Left renal pelvis (tissue), 4 donors: Measurements from ENCODE around the gene SLC16A12. TPM values are rescaled to one million over a fixed set of nuclear protein-coding genes. Genes with fewer than 3 reads are reported as not detected.

Experiments used
- DNase-seq, 4 donors: peaks; one replicate each; pipeline ENCODE4 v3.0.0-alpha.2; 2013; ENCODE audit warnings: low read depth in 4 of 4, low spot score in 3 of 4
- polyA plus RNA-seq, 4 donors: library from polyadenylated mRNA; unstranded; fragments of 120-200 nt; gene quantifications; one replicate each; pipeline ENCODE4 v1.2.1, GENCODE V29; 2013; ENCODE audit not compliant: insufficient read length in 4 of 4

SLC16A12 gene, protein sequence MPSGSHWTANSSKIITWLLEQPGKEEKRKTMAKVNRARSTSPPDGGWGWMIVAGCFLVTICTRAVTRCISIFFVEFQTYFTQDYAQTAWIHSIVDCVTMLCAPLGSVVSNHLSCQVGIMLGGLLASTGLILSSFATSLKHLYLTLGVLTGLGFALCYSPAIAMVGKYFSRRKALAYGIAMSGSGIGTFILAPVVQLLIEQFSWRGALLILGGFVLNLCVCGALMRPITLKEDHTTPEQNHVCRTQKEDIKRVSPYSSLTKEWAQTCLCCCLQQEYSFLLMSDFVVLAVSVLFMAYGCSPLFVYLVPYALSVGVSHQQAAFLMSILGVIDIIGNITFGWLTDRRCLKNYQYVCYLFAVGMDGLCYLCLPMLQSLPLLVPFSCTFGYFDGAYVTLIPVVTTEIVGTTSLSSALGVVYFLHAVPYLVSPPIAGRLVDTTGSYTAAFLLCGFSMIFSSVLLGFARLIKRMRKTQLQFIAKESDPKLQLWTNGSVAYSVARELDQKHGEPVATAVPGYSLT
- polyA plus RNA-seq = 10 to 100 TPM in 3 of 4 donors, 1 to 10 TPM in 1; 1.8 to 33.1 (median 31.9) TPM

DNA sequence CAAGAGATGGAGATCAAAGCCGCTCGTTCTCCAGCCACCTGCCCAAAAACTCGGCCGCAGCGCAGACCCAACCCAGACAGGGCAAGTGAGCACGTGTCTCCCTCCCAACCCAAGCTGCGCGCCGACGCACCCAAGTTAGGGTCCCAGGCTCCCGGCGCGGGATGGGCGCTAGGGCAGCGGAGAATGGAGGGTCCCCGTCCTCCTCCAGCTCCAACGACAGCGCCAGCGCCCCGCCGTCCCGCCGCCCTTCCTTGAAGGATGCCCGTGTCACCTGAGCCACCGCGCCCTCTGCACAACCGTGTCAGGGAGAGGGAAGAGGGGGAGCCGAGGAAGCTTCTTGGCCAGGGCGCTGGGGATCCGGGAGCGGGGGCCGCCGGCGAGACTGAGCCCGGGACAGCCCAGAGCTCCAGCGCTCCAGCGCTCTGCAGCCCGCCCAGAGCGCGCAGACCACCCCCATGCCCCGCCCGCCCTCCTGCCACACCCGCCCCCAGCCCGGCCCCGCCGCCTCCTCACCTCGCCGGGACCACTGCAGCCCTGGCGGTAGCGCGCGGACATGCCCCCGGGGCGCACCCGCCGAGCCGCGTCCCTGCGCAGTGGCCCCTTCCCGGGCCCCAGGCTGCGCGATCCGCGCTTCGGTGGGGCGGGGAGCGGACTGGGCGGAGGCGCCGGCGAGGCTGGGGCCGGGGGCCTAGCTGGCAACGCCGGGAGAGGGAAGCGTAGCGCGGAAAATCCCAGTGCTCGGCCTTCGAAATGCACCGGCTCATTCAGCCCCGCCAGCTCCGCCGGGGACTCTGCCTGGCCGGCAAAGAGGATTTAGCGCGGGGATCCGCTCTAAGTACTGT lies at the start of gene SLC16A12:
Gene SLC16A12, minus strand, starts transcription at position 424 of the 842 bp plus-strand sequence. CDS start 73,016 bp downstream, outside the sequence.
- DNase-seq = no peak

DNA sequence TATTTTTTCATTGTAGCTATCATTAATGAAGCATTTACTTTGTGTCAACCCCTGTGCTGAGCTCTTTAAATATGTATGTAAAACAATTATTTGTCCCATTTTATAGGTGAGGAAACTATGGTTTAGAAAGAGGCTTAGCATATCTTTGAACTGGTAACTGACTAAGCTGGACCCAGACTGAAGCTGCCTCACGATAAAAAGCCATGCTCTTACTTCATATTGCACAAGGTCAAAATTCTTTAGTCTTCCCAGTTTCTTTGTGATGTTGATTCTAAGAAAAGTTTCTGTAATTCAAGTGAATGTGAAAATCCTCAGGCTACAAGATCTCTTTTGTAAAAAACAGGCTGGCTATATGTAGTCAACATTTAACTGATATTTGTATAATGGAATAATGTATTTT lies 46.6 kb upstream of the SLC16A12 start:
- DNase-seq = no peak

DNA sequence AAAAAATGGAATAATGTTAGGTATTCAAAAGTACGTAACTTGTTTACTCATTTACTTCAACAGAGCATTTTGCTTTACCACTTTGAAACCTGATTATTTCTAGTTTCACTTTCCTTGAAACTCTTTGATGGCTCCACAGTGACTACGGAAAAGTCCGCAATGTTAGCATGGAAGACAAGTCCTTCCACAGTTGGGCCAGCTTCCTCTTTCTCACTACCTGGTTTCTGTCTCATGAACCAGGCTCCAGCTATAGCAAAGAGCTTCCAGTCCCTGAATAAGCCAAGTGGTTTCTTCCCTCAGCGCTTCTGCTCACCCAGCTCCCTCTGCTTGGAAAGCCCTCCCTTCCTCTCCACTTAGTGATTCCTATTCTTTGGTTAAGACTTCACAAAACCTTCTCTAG lies 44.8 kb upstream of the SLC16A12 start:
- no peak for DNase-seq

DNA sequence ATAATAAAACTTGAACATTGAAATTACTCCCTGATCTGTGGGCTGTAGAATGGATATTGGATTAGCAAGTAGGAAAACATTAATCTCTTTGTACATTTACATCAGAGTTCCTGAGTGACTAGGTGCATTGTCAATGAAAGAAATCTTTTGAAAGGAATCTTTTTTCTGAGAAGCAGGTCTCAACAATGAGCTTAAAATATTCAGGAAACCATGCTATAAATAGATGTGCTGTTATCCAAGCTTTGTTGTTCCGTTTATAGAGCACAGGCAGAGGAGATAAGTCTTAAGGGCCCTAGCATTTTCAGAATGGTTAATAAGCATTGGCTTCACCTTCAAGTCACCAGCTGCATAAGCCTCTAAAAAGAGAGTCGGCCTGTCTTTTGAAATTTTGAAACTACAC lies 41.3 kb upstream of the SLC16A12 start:
- DNase-seq = no peak

DNA sequence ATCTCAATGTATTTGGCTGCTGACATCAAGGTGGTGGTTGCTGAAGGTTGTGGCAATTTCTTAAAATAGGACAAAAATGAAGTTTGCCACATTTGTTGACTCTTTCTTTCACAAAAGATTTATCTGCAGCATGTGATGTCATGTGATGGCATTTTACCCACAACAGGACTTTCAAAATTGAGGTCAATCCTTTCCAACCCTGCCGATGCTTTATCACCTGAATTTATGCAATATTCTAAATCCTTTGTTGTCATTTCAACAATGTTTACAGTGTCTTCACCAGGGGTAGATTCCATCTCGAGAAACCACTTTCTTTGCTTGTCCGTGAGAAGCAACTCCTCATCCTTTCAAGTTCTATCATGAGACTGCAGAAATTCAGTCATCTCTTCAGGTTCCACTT lies 40.6 kb upstream of the SLC16A12 start:
- DNase-seq = no peak

DNA sequence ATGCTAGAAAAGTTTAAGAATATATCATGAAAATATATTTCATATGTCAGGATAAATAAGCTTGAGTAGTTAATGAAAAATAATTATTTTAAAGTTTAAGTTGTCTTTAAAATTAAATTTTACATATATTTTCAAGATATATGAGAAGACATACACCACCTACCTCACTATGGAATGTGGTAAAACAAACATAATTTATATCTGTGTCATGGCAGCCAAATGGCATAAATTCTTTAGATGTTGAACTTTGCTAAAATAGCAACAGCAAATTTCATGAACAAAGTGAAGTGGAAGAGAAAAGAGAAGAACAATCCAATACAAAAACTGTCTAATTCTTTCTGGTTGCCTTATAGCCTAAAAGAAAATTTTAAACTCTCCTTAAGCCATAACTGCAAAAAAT lies 39.6 kb upstream of the SLC16A12 start:
- no peak for DNase-seq

DNA sequence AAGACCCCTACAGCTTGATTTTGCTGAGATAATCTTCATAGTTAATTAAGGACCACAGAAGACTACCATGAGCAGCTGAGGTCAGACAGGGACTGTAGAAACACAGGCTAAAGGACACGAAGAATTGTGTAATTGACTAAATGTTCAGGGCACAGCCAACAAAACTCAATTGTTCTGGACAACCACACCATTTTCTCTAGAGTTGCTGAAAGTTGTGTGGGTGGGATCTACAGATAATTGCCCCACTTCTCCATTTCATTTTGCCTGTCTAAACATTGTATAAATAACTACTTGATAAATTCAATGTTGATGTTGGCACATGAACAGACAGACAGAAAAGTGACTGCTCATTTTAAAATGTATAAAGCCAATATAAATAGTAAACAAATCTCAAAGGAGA lies 39.0 kb upstream of the SLC16A12 start:
- DNase-seq = no peak

DNA sequence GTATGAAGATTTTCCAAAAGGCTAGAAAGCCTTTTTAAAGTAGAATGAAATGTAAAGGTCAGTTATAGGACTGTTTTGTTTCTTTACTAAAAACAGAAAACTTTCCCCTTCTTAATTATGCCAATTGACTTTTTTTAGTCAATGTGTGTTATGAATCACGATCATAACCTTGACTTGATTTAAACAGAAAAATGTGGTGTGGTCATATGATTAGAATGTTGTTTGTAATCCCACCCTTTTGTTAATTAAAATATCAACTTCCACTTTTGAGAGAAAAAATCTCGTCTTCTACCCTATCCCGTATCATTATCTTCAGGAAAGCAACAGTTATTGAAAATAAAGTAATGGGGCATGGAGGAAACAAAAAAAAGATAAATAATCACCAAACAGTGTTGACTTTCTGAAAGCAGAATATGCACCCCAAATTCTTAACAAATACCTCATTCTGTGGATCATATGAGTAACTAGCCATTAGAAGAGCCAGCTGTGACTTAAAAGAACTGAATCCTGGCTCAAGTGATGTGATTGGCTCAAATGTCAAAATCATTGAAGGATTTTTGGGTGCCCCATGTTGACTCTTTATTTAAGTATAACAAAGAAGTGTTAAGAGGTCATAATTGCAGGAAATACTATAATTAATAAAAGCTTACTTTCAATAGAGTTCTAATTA lies 32.3 kb upstream of the SLC16A12 start:
- DNase-seq = no peak

DNA sequence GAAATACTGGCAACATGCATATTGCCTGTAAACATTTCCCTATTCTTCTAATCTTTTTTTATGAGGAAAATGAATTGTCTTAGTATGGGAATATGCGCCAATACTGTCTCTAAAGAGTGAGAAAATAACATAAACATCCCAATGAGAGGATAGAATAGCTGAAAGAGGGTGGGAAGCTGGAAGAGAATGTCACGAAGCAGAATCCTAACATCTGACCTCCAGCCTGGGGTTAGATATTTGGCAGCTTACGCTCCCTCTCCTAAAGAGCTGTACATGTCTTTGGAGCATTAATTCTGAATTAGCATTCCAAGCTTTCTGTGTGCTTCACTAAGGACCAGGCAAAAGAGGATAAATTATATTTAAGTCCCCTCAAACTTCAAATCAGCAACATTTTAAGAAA lies 31.6 kb upstream of the SLC16A12 start:
- no peak for DNase-seq

DNA sequence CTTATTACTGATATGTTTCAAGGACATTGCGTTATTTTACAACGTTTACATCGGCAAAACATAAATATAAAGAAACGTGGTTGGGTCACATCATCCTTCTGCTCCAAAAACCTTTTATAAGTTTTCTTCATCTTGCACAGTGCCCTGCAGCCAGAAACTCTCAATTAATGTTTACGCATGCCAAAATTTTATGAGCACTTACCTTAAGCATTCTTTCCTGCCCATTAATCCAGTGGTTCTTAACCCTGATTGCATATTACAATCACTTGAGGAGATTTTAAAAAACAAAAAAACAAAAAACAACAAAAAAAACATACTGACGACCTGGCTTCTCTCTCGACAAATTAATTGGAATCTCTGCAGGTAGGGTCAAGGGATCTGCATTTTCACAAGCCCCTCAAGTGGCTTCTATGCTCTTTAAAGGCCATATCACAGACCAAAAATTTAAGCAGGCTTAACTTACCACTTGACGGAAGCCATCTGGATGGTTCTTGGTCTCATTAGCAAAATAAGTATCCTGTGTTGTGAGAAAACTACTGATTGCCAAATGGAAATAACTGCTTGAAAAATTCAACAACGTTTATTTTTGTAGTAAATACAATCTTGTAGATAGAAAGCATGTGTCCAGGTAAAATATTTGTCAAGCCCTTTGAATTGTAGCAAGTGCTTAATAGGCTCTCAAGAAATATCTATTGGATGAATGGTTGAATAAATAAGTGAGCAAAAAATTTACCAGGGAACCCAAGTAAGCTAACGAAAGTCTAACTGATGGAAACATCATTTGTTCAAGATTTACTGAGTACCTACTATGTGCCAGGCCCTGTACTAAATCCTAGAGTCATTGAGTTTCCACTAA lies 30.9 kb upstream of the SLC16A12 start:
- no peak for DNase-seq

DNA sequence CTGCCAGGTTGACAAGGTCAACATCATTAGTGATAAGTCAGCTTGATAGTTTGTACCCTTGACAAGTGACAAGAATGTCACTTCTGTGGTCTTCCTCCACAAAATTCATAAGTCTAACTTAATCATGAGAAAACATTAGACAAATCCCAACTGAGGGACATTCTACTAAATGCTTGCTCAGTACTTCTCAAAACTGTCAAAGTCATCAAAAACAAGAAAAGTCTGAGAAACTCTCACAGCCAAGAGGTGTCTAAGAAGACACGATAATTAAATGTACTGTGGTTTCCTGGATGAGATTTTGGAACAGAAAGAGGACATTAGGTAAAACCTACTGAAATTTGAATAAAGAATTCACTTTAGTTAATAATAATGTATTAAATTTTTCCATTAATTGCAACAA lies 29.8 kb upstream of the SLC16A12 start:
- no peak for DNase-seq

DNA sequence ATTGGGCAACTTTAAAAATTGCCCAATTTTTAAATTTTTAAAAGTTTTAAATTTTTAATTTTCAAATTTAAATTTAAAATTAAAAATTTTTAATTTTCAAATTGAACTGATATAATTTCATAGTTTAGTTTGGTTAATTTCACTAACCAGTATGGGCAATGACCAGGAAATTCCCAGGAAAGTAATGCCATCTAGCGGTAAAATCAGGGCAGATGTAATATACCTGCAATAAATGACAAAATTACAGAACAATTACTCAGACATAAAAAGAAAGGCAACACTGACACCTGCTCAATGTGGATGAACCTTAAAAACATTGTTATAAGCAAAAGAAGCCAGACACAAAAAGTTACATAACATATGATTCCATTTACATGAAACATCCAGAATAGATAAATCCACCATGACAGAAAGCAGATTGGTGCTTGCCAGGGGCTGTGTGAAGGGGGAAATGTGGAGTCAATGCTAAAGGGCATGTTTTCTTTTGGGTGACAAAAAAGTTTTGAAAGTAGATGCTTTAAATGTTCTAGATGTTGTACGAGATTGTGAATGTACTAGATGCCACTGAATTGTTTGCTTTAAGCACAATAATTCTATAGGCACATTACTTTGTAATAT lies 28.6 kb upstream of the SLC16A12 start:
- DNase-seq = peak in 2 of 4 donors; percentile 22

DNA sequence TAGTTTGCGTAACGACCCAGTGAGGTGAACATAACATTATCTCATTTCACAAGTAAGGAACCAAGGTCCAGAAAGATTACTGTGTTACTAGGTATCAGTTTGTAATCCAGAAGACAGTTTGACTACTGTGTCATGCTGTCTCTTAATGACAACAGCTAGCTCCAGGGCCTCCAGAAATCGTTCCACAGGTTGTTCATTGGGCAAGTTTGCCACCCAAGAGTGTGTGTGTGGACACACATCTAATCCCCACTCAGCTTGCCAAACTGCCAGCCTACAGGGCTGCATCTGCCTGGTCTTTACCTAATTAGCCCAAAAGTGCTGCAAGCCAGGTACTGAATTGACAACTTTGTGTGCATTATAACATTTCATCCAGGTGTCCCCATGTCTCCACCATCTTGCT lies 27.9 kb upstream of the SLC16A12 start:
- no peak for DNase-seq

DNA sequence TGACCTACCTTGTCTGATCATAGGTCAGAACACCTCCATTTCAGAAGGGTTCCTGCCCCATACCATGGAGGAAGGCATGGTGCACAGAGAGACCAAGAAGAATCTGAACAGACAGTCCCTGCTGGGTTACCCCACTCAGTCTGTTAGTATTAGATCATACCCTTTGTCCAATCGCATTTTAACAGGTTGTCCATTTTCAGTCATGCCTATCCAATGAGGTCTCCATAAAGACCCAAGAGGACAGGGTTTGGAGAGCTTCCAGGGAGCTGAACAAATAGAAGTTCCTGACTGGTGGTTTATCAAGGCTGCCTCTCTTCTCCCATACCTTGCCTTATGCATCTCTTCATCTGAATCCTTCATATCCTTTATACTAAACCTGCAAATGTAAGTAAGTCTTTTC lies 21.2 kb upstream of the SLC16A12 start:
- DNase-seq = no peak

DNA sequence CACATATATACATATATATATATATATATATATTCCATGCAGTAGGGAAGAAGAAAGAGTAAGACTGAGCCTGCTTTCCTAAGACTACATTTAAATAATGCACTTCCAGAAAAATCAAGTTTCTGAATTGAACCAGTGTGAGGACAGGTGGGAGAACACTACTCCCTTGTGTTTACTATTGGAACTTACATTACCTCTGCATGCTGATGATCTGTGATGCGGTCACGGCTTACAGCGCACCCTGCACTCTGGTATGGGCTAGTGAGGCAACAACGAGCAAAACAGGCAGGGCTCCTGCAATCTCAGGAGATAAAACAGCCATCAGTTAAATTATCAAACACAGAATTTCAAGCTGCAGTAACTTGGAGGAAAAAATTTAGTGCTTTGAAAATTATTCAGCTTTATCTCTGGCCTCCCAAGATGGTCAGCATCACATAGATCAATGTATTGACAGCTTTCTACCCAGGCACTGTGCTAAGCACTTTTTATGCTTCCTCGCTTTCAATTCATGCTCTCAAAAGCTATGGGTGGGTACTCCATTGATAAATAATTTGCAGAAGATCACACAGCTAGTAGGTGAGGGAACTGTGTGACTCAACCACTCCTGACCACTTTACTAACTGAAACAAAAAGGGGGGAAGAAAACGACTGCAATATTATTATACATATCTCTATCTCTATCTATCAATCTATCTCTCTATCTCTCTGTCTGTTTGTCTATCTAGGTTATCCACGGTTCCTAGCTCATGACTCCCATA lies 20.5 kb upstream of the SLC16A12 start:
- DNase-seq = no peak

DNA sequence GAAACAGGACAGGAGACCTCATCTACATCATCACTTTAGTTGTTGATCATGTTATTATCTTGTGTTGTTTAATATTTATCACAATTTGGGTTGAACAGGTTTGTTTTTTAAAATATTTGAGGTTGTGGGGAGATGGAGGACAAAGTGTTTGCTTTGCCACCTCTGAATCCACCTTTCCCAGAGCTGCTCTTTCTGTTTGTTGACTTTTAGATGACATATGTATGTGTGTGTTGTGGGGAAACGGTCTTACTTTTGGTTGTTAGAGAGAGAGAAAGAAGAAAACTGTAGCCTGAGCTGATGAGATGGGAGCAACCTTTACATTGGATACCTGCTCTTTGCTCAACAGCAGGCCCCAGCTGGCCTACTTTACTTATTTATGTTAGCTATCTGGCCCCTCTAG lies 19.0 kb upstream of the SLC16A12 start:
- no peak for DNase-seq

DNA sequence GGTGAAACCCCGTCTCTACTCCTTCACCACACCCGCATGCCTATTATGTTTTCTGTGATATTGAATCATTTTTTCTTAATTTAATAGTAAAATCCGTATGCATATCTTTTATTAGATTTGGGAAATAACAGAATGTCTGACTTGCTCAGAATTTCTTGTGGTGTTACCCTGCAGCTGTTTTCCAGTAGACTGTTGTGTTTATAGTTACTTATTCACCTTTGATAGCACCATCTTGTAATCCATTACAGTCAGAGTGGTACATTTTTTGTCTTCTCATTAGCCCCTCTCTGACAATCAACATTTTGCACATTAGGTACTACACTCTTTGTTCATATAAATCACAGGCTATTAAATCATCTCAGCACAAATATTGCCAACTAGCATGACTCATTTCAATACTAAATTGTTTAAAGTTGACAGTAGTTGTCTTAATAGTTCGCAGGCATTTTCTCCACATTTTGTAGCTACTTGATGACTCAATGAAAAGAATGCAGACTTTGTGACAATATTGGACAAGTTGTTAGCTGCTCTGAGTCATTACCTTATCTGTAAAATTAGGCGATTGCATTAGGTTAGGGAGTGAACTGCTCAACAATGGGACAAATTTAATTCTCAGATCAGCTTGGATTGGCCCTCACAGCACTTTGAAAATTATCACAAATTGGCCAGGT lies 17.8 kb upstream of the SLC16A12 start:
- DNase-seq = no peak

DNA sequence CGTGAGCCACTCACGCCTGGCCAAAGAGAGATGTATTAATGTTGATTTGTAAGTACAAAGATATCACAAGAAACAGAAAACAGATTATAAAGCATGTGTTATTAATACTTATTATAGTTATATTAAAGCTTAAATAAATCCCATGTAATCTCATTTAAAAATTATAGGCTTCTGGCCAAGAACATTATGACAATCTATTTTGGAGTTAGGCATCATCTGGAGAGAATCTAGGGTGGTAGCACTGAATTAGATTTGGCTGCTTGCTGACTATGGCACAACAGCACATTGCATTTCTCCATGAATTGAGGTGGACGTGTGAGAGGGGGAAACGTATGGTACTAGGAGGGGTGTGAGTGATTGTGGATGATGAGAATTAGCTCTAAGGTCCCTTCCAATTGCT lies 16.8 kb upstream of the SLC16A12 start:
- no peak for DNase-seq
